Measurements from ENCODE around the gene ABCA6.
"Not testable (repeated sequence)": the region's sequence is repeated elsewhere in the genome, so short reads cannot be mapped to it uniquely, and the experiment has no call there.

Gene ABCA6

GRCh38 chr17:69141431-69142174 lies at the start of gene ABCA6:
ABCA6 (minus strand) TSS chr17:69141895; CDS start chr17:69140703, 1,192 bp downstream.
- DNase-seq: peak; percentile 36
- in situ Hi-C loops (cut with MboI; ENCODE audit: low pct_unique_long_range_greater_than_20kb, low sequenced_read_pairs): no loop called here

GRCh38 chr17:69188796-69189195 lies 47.1 kb upstream of the ABCA6 start:
- in situ Hi-C loops (cut with MboI; ENCODE audit: low pct_unique_long_range_greater_than_20kb, low sequenced_read_pairs): no loop called here
- DNase-seq: no peak

- in situ Hi-C loops (cut with MboI; ENCODE audit: low pct_unique_long_range_greater_than_20kb, low sequenced_read_pairs): no loop called here
- DNase-seq: no peak
Measured at GRCh38 chr17:69188064-69188463, 46.4 kb upstream of the ABCA6 start.

GRCh38 chr17:69187294-69187693 lies 45.6 kb upstream of the ABCA6 start:
- in situ Hi-C loops (cut with MboI; ENCODE audit: low pct_unique_long_range_greater_than_20kb, low sequenced_read_pairs): no loop called here
- DNase-seq: no peak

GRCh38 chr17:69179227-69179952 lies 37.7 kb upstream of the ABCA6 start:
- DNase-seq: no peak
- in situ Hi-C loops (cut with MboI; ENCODE audit: low pct_unique_long_range_greater_than_20kb, low sequenced_read_pairs): no loop called here

- no peak for DNase-seq
- in situ Hi-C loops (cut with MboI; ENCODE audit: low pct_unique_long_range_greater_than_20kb, low sequenced_read_pairs): no loop called here
Measured at GRCh38 chr17:69176457-69176795, 34.7 kb upstream of the ABCA6 start.

- no peak for DNase-seq
- in situ Hi-C loops (cut with MboI; ENCODE audit: low pct_unique_long_range_greater_than_20kb, low sequenced_read_pairs): no loop called here
Measured at GRCh38 chr17:69175625-69176456, 34.1 kb upstream of the ABCA6 start.

GRCh38 chr17:69175262-69175624 lies 33.5 kb upstream of the ABCA6 start:
- in situ Hi-C loops (cut with MboI; ENCODE audit: low pct_unique_long_range_greater_than_20kb, low sequenced_read_pairs): no loop called here

GRCh38 chr17:69173118-69173517 lies 31.4 kb upstream of the ABCA6 start:
- DNase-seq: no peak
- in situ Hi-C loops (cut with MboI; ENCODE audit: low pct_unique_long_range_greater_than_20kb, low sequenced_read_pairs): no loop called here

More at GRCh38 chr17:69175262-69175624, 33.5 kb upstream of the ABCA6 start:
- no peak for DNase-seq

- DNase-seq: peak; percentile 89
Measured at GRCh38 chr17:69170377-69170776, 28.7 kb upstream of the ABCA6 start.

GRCh38 chr17:69168642-69169041 lies 26.9 kb upstream of the ABCA6 start:
- in situ Hi-C loops (cut with MboI; ENCODE audit: low pct_unique_long_range_greater_than_20kb, low sequenced_read_pairs); DNase-seq: not testable (repeated sequence)

More at GRCh38 chr17:69170377-69170776, 28.7 kb upstream of the ABCA6 start:
- in situ Hi-C loops (cut with MboI; ENCODE audit: low pct_unique_long_range_greater_than_20kb, low sequenced_read_pairs): no loop called here

- in situ Hi-C loops (cut with MboI; ENCODE audit: low pct_unique_long_range_greater_than_20kb, low sequenced_read_pairs): no loop called here
- no peak for DNase-seq
Measured at GRCh38 chr17:69166957-69167356, 25.3 kb upstream of the ABCA6 start.

- no peak for DNase-seq
- in situ Hi-C loops (cut with MboI; ENCODE audit: low pct_unique_long_range_greater_than_20kb, low sequenced_read_pairs): no loop called here
Measured at GRCh38 chr17:69164206-69164605, 22.5 kb upstream of the ABCA6 start.

GRCh38 chr17:69159418-69159817 lies 17.7 kb upstream of the ABCA6 start:
- in situ Hi-C loops (cut with MboI; ENCODE audit: low pct_unique_long_range_greater_than_20kb, low sequenced_read_pairs): no loop called here
- DNase-seq: no peak

GRCh38 chr17:69154267-69154666 lies 12.6 kb upstream of the ABCA6 start:
- in situ Hi-C loops (cut with MboI; ENCODE audit: low pct_unique_long_range_greater_than_20kb, low sequenced_read_pairs): no loop called here
- DNase-seq: no peak

- in situ Hi-C loops (cut with MboI; ENCODE audit: low pct_unique_long_range_greater_than_20kb, low sequenced_read_pairs): no loop called here
- no peak for DNase-seq
Measured at GRCh38 chr17:69150333-69150732, 8.6 kb upstream of the ABCA6 start.

GRCh38 chr17:69147460-69147859 lies 5.8 kb upstream of the ABCA6 start:
- in situ Hi-C loops (cut with MboI; ENCODE audit: low pct_unique_long_range_greater_than_20kb, low sequenced_read_pairs): no loop called here
- no peak for DNase-seq

- no peak for DNase-seq
- in situ Hi-C loops (cut with MboI; ENCODE audit: low pct_unique_long_range_greater_than_20kb, low sequenced_read_pairs): no loop called here
Measured at GRCh38 chr17:69144331-69145255, 2.9 kb upstream of the ABCA6 start.

GRCh38 chr17:69143683-69144231 lies 2.1 kb upstream of the ABCA6 start:
- in situ Hi-C loops (cut with MboI; ENCODE audit: low pct_unique_long_range_greater_than_20kb, low sequenced_read_pairs): no loop called here
- no peak for DNase-seq
